Measurements from ENCODE around the gene DYNC1LI1. TPM values are rescaled to one million over a fixed set of nuclear protein-coding genes. Genes with fewer than 3 reads are reported as not detected.
A peak's percentile ranks its signal among the peaks of the same experiment; 100 is the strongest.

DYNC1LI1 gene
- total RNA-seq, 1 experiment from 2014 or later: 56.2 TPM

- TF ChIP-seq CTCF (conservative IDR thresholded peaks at IDR 0.05): no peak
- no CpG with 5 or more reads among the region's 2 CpGs for WGBS (ENCODE audit: extremely low coverage, insufficient read length, low lambda C conversion rate)
These were observed 25.8 kb downstream of the DYNC1LI1 start for GRCh38 chr3:32544894-32545293.

More at GRCh38 chr3:32544894-32545293, 25.8 kb downstream of the DYNC1LI1 start:
- Histone ChIP-seq H3K23ac (ENCODE audit: insufficient read length, low read depth, low read length) (no peak overlapping the region), H3K79me1 (ENCODE audit: insufficient read depth, low read depth, low read length, poor library complexity, severe bottlenecking) (peaks cover 11% of the 10 kb centered on the region), H2BK15ac (ENCODE audit: low read depth, low read length) (no peak overlapping the region), H3K18ac (ENCODE audit: insufficient read length, low read depth, low read length) (no peak overlapping the region), H3T11ph (ENCODE audit: low read length) (no peak overlapping the region), H3K9ac (ENCODE audit: extremely low read depth, insufficient read length, low read length) (no peak overlapping the region), H3K23me2 (ENCODE audit: insufficient read length, low read depth, low read length, poor library complexity, severe bottlenecking) (no peaks in the 10 kb centered on the region), H4K20me1 (ENCODE audit: control insufficient read depth, insufficient read depth, insufficient read length) (no peaks in the 10 kb centered on the region), H4K8ac (replicated peaks; ENCODE audit: insufficient read length, low read depth, low read length) (no peak overlapping the region), H3K4ac (ENCODE audit: low read depth, low read length) (no peak overlapping the region), H3K4me2 (ENCODE audit: insufficient read depth, insufficient read length, low read length) (no peak overlapping the region), H3K79me2 (ENCODE audit: insufficient read depth, low read length) (peaks cover 5% of the 10 kb centered on the region; the same call in 1 of the 2 replicates), H2AFZ (ENCODE audit: low read length) (no peak overlapping the region), H4K91ac (ENCODE audit: insufficient read length, low read depth, low read length) (no peak overlapping the region), H3K9me3 (ENCODE audit: control insufficient read depth, low read depth, low read length) (no peaks in the 10 kb centered on the region), H2BK120ac (ENCODE audit: low read depth, low read length, poor library complexity, severe bottlenecking) (no peak overlapping the region), H2BK12ac (ENCODE audit: insufficient read length, low read depth, low read length) (no peak overlapping the region), H3K56ac (ENCODE audit: insufficient read length, low read depth, low read length) (no peak overlapping the region), H3K27me3 (ENCODE audit: insufficient read depth, low read length) (no peaks in the 10 kb centered on the region), H3K27ac (ENCODE audit: insufficient read length, low read depth, low read length) (no peak overlapping the region), H2BK5ac (ENCODE audit: insufficient read length, low read length) (no peak overlapping the region), H2BK20ac (ENCODE audit: low read depth, low read length, poor library complexity, severe bottlenecking) (no peak overlapping the region), H3K4me1 (ENCODE audit: insufficient read depth, low read length) (no peaks in the 10 kb centered on the region), H4K5ac (ENCODE audit: insufficient read length, low read depth, low read length) (no peak overlapping the region), H2AK5ac (ENCODE audit: insufficient read length, low read length) (no peak overlapping the region), H3K14ac (ENCODE audit: insufficient read depth, low read length) (no peak overlapping the region)
- Mint-ChIP-seq H3K4me1 (peaks cover 5% of the 10 kb centered on the region in 2 experiments), H3K4me3 (no peak overlapping the region), H3K27ac (0 out of 7 replicates have a peak overlapping the region, but pooled peaks of 1 of the 3 experiments have one; percentile 2), H3K27me3 (ENCODE audit: low read depth) (no peaks in the 10 kb centered on the region), H3K36me3 (ENCODE audit: insufficient read depth in 1 of 3, low read depth in 3 of 3) (peaks cover 3 to 29% (median 20%) of the 10 kb centered on the region in 3 experiments; a peak in 6 of 7 replicates), H3K9me3 (no peaks in the 10 kb centered on the region)
- no peak for DNase-seq

Data from H9 (cell line).